ENCODE measurements around the gene HNF1B.
A peak's percentile ranks its signal among the peaks of the same experiment; 100 is the strongest.

Gene HNF1B

DNA sequence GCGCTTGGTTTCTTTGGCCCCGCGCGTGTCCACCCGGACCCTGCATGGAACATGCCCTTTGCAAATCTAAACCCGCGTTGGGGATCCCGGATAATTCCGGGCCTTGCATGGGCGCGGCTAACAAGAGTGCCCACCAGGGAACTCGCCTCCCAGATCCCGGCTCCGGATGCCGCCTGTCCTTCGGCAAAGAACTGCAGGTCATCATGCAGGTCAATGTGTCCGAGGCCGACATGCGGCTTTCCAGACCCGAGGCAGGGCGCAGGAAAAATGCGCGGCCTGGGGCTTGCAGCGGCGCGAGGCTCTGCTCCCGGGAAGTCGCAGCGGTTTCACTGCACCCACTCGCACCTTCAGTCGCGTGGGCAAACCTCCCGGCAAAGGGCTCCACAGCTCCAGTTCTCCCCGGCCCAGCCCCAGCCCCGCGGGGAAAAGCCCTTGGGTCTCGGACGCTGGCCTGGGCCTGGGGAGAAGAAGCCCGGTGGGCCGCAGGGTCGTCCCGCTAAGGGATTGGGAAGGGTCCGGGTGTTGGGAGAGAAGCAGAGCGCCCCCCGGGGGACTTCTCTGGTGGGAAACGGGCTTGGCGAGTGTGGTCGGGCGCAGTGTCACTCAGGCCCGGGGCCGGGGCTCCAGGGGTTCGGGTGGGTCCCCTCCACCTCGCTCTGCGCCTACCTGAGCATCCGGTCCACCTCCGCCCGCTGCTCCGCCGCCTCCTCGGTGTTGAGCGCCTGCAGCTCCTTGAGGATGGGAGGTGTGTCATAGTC, 805 bp downstream of the HNF1B start:
- Histone ChIP-seq H4K5ac (ENCODE audit: low read length) (no peak overlapping the region), H3K9ac (ENCODE audit: low read length) (peak overlapping the region; percentile 75), H2AK5ac (ENCODE audit: low read length) (no peak overlapping the region), H3K4ac (ENCODE audit: low read depth, low read length) (no peak overlapping the region), H2BK120ac (ENCODE audit: low read depth, low read length) (no peak overlapping the region), H3K23ac (ENCODE audit: low read length) (peak overlapping the region; percentile 45), H3K4me2 (ENCODE audit: low read length) (peak overlapping the region; percentile 87), H3K79me1 (ENCODE audit: low read length) (no peaks in the 10 kb centered on the region), H3K18ac (ENCODE audit: low read length) (no peak overlapping the region), H2BK15ac (replicated peaks; ENCODE audit: low read depth) (no peak overlapping the region), H3K36me3 (ENCODE audit: control insufficient read depth, insufficient read depth, low read length) (no peaks in the 10 kb centered on the region), H3K56ac (ENCODE audit: low read length) (peak overlapping the region; percentile 82), H2BK5ac (ENCODE audit: low read length) (no peak overlapping the region), H3K4me3 (ENCODE audit: low read length) (peak overlapping the region; percentile 48), H4K8ac (ENCODE audit: low read depth, low read length) (no peak overlapping the region), H3K4me1 (ENCODE audit: control insufficient read depth, low read depth, low read length) (peaks cover 2% of the 10 kb centered on the region), H3K27me3 (ENCODE audit: insufficient read depth, low read length, poor library complexity) (peaks cover 72% of the 10 kb centered on the region), H3K79me2 (ENCODE audit: control insufficient read depth, insufficient read depth, low read length) (no peaks in the 10 kb centered on the region), H3K27ac (ENCODE audit: low read depth, low read length) (no peak overlapping the region)
- no CpG with 5 or more reads among the region's 61 CpGs for WGBS (ENCODE audit: extremely low coverage, insufficient coverage, low lambda C conversion rate)
- peak; percentile 64 for DNase-seq

DNA sequence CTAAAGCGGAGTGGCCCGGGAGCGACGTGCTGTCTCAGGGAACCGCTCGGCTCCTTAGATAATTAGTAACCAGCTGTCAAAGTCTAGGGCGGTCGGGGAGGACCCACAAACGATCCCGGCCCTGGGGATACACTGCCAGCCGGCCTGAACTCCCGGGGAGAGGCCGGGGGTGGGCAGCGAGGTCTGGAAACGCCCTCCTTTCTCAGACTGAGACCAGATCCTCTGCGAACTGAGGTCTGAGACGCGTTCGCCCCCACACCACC, 1.3 kb downstream of the HNF1B start:
- no peak for DNase-seq
- Histone ChIP-seq H3K79me2 (ENCODE audit: control insufficient read depth, insufficient read depth, low read length) (no peaks in the 10 kb centered on the region), H4K5ac (ENCODE audit: low read length) (no peak overlapping the region), H3K4me2 (ENCODE audit: low read length) (peak overlapping the region; percentile 87), H3K9ac (ENCODE audit: low read length) (peak overlapping the region; percentile 75), H3K4me1 (ENCODE audit: control insufficient read depth, low read depth, low read length) (peaks cover 2% of the 10 kb centered on the region), H3K4me3 (ENCODE audit: low read length) (peak overlapping the region; percentile 48), H3K27ac (ENCODE audit: low read depth, low read length) (no peak overlapping the region), H3K18ac (ENCODE audit: low read length) (no peak overlapping the region), H2AK5ac (ENCODE audit: low read length) (no peak overlapping the region), H3K56ac (ENCODE audit: low read length) (peak overlapping the region; percentile 82), H2BK120ac (ENCODE audit: low read depth, low read length) (no peak overlapping the region), H2BK5ac (ENCODE audit: low read length) (no peak overlapping the region), H3K27me3 (ENCODE audit: insufficient read depth, low read length, poor library complexity) (peaks cover 70% of the 10 kb centered on the region), H4K8ac (ENCODE audit: low read depth, low read length) (no peak overlapping the region), H3K36me3 (ENCODE audit: control insufficient read depth, insufficient read depth, low read length) (no peaks in the 10 kb centered on the region), H3K79me1 (ENCODE audit: low read length) (no peaks in the 10 kb centered on the region), H2BK15ac (replicated peaks; ENCODE audit: low read depth) (no peak overlapping the region), H3K4ac (ENCODE audit: low read depth, low read length) (no peak overlapping the region), H3K23ac (ENCODE audit: low read length) (peak overlapping the region; percentile 45)
- WGBS (ENCODE audit: extremely low coverage, insufficient coverage, low lambda C conversion rate) = no CpG with 5 or more reads among the region's 19 CpGs

DNA sequence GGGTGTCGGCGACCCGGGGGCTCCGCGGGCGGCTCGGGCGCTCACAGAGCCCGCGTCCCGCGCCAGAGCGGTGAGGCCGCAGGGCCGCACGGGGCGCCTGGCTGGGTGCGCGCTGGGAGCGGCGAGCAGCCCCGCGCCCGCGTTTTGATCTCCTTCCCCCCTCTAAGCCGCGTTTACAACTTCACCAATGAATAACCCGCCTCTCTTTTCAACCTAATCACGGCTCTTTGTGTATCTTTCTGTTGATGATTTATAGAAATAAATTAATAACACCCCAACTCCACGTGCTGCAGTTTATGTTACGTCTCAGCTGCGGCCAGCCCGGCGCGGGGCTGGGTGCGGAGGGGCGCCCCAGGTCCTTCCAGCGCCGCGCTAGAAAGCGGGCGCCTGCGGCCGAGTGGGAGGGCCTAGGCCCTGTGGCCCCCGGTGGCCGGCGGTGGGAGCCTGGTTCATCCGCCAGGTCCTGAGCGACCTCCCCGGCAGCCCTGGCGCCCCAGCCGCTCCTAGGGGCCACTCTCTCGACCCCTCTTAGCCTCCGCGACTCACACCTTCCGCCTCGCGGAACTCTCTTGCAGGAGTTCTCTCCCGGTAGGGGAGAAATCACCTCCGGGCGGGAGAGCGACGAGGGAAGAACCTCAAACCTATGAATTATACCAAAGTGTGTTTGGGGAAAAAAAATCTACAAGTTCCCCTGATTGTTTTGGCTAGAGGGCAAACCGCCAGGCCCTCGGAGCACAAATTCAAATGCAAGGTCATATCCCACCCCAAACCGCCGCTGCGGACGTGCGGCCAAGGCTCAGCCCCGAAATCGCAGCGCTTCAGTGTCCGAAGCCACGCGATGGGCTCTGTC, 1.9 kb downstream of the HNF1B start:
- Histone ChIP-seq H2BK120ac (ENCODE audit: low read depth, low read length) (no peak overlapping the region), H4K8ac (ENCODE audit: low read depth, low read length) (no peak overlapping the region), H3K79me2 (ENCODE audit: control insufficient read depth, insufficient read depth, low read length) (no peaks in the 10 kb centered on the region), H3K36me3 (ENCODE audit: control insufficient read depth, insufficient read depth, low read length) (no peaks in the 10 kb centered on the region), H3K79me1 (ENCODE audit: low read length) (no peaks in the 10 kb centered on the region), H2BK15ac (replicated peaks; ENCODE audit: low read depth) (no peak overlapping the region), H3K4ac (ENCODE audit: low read depth, low read length) (peak overlapping the region; percentile 56), H3K18ac (ENCODE audit: low read length) (peak overlapping the region; percentile 16), H4K5ac (ENCODE audit: low read length) (no peak overlapping the region), H2BK5ac (ENCODE audit: low read length) (no peak overlapping the region), H3K9ac (ENCODE audit: low read length) (peak overlapping the region; percentile 75), H3K27me3 (ENCODE audit: insufficient read depth, low read length, poor library complexity) (peaks cover 68% of the 10 kb centered on the region), H3K23ac (ENCODE audit: low read length) (no peak overlapping the region), H2AK5ac (ENCODE audit: low read length) (no peak overlapping the region), H3K4me3 (ENCODE audit: low read length) (peak overlapping the region; percentile 48), H3K4me1 (ENCODE audit: control insufficient read depth, low read depth, low read length) (peaks cover 2% of the 10 kb centered on the region), H3K4me2 (ENCODE audit: low read length) (peak overlapping the region; percentile 87), H3K56ac (ENCODE audit: low read length) (peak overlapping the region; percentile 82), H3K27ac (ENCODE audit: low read depth, low read length) (no peak overlapping the region)
- WGBS (ENCODE audit: extremely low coverage, insufficient coverage, low lambda C conversion rate) = no CpG with 5 or more reads among the region's 76 CpGs
- DNase-seq = peak; percentile 54

DNA sequence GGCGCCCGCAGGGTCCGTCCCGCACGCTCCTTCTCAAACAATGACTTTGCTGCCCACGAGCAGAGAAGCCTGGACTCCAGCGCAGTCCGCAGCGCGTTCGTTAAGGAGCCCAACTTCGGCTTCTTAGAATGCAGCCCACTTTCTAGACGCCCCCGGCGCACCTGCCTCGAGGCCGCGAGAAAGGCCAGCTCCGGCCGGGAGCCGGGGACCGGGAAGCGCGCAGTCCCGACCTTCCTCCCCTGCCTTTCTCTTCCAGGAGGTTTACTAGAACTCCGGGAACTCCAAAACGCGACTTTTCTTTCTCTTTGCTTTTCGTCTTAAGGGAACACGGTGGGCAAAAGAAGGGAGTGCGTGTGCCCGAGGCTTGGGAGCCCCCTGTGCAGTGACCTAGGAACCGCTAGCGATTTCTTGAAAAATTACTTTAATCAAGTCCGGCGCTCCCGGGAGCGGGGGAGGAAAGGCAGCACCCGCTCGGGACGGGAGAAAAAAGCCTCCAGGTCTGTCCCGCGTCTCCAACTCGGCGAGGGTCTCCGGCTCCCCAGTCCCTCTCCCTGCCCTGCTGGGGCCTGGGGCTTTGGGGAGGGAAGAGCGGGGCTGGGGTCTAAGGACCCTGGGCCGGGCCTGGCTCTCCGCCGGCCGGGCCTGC, 2.6 kb downstream of the HNF1B start:
- Histone ChIP-seq H2BK15ac (replicated peaks; ENCODE audit: low read depth) (no peak overlapping the region), H3K79me1 (ENCODE audit: low read length) (no peaks in the 10 kb centered on the region), H3K4me1 (ENCODE audit: control insufficient read depth, low read depth, low read length) (peaks cover 2% of the 10 kb centered on the region), H3K4me2 (ENCODE audit: low read length) (peak overlapping the region; percentile 87), H3K79me2 (ENCODE audit: control insufficient read depth, insufficient read depth, low read length) (no peaks in the 10 kb centered on the region), H2BK120ac (ENCODE audit: low read depth, low read length) (no peak overlapping the region), H3K23ac (ENCODE audit: low read length) (no peak overlapping the region), H3K27ac (ENCODE audit: low read depth, low read length) (no peak overlapping the region), H4K8ac (ENCODE audit: low read depth, low read length) (no peak overlapping the region), H3K36me3 (ENCODE audit: control insufficient read depth, insufficient read depth, low read length) (no peaks in the 10 kb centered on the region), H3K27me3 (ENCODE audit: insufficient read depth, low read length, poor library complexity) (peaks cover 62% of the 10 kb centered on the region), H4K5ac (ENCODE audit: low read length) (no peak overlapping the region), H3K4ac (ENCODE audit: low read depth, low read length) (peak overlapping the region; percentile 56), H2BK5ac (ENCODE audit: low read length) (no peak overlapping the region), H3K56ac (ENCODE audit: low read length) (peak overlapping the region; percentile 82), H2AK5ac (ENCODE audit: low read length) (no peak overlapping the region), H3K4me3 (ENCODE audit: low read length) (peak overlapping the region; percentile 47), H3K9ac (ENCODE audit: low read length) (peak overlapping the region; percentile 75), H3K18ac (ENCODE audit: low read length) (peak overlapping the region; percentile 16)
- WGBS (ENCODE audit: extremely low coverage, insufficient coverage, low lambda C conversion rate) = no CpG with 5 or more reads among the region's 51 CpGs
- DNase-seq = peak; percentile 63

DNA sequence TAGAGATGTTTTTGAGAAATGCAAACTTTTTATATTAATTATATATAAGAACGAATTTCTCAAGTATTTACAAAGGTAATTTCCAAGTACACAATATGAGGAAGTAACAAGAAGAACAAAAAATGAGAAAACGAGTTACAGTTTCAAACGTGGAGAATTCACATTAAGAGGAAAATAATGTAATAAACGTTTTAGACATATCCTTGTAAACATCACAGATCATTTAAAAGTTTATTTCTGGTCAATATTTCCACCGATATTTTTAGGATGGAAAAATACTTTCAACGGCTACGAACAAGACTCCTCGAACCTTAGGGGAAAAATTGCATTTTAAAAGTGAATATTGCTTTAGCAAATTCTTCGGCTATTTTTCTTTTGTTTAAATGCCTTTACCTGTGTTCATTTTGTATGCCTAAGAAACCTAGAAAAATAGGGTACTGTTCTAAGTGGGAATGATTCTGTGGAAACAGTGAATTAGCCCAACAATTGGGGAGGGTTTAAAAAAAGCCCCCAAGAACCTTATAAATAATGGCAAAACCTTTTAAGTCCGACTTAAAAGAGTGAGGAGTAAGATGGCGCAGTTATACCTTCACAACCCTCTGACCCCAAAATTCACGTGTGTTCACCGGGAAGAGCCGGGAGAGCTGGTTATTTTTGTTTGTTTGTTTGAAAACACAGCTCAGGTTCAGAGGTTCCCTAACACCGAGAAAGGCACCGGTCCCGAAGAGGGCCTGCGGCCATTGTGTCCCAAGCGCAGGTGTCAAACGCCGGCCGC, 3.3 kb downstream of the HNF1B start:
- Histone ChIP-seq H3K18ac (ENCODE audit: low read length) (no peak overlapping the region), H2BK120ac (ENCODE audit: low read depth, low read length) (no peak overlapping the region), H3K36me3 (ENCODE audit: control insufficient read depth, insufficient read depth, low read length) (no peaks in the 10 kb centered on the region), H3K56ac (ENCODE audit: low read length) (peak overlapping the region; percentile 42), H3K4me3 (ENCODE audit: low read length) (no peak overlapping the region), H3K4ac (ENCODE audit: low read depth, low read length) (no peak overlapping the region), H3K9ac (ENCODE audit: low read length) (peak overlapping the region; percentile 75), H3K79me1 (ENCODE audit: low read length) (no peaks in the 10 kb centered on the region), H2BK5ac (ENCODE audit: low read length) (no peak overlapping the region), H3K23ac (ENCODE audit: low read length) (no peak overlapping the region), H3K79me2 (ENCODE audit: control insufficient read depth, insufficient read depth, low read length) (no peaks in the 10 kb centered on the region), H3K4me2 (ENCODE audit: low read length) (peak overlapping the region; percentile 87), H4K5ac (ENCODE audit: low read length) (no peak overlapping the region), H3K4me1 (ENCODE audit: control insufficient read depth, low read depth, low read length) (peaks cover 2% of the 10 kb centered on the region), H4K8ac (ENCODE audit: low read depth, low read length) (no peak overlapping the region), H2BK15ac (replicated peaks; ENCODE audit: low read depth) (no peak overlapping the region), H2AK5ac (ENCODE audit: low read length) (no peak overlapping the region), H3K27me3 (ENCODE audit: insufficient read depth, low read length, poor library complexity) (peaks cover 55% of the 10 kb centered on the region), H3K27ac (ENCODE audit: low read depth, low read length) (no peak overlapping the region)
- WGBS (ENCODE audit: extremely low coverage, insufficient coverage, low lambda C conversion rate) = no CpG with 5 or more reads among the region's 22 CpGs
- no peak for DNase-seq

All from mesendoderm (in vitro differentiated cells).